HCT116 (cell line): ENCODE data around the gene CIAO2A. TPM values are rescaled to one million over a fixed set of nuclear protein-coding genes. Genes with fewer than 3 reads are reported as not detected.

Source experiments
- ATAC-seq: fragments of 200-7000 bp; cut with Tn5 transposase; 2 replicates; pipeline ENCODE4 v1.9.1; 2020; ENCODE audit warnings: mild to moderate bottlenecking, moderate library complexity
- BruUV-seq: library from RNA; stranded (reverse); fragments of 400-500 nt; replicated peaks from 2 replicates; lab custom pipeline; 2021; lab: Mats Ljungman, UMichigan
- CTCF ChIA-PET: fragments of 300-600 bp; sonication (Branson Sonifier 250); formaldehyde crosslinking; loops from one replicate; lab custom pipeline; 2021; ENCODE audit warnings: antibody characterized with exemption; lab: Charles Lee
- POLR2A ChIA-PET: fragments of 300-600, 350-600 bp; sonication (Branson Sonifier 250); formaldehyde crosslinking; loops from one replicate; lab custom pipeline; 2021; ENCODE audit warnings: antibody characterized with exemption; lab: Charles Lee
- RAD21 ChIA-PET, 2 experiments: fragments of 300-600 bp; sonication (Branson Sonifier 250); formaldehyde crosslinking; loops; one replicate each; lab custom pipeline; 2023; ENCODE audit warnings: low total read pairs in 2 of 2; ENCODE audit not compliant: uncharacterized antibody in 2 of 2, unreplicated experiment in 2 of 2, low non-redundant PET in 1 of 2; lab: Charles Lee
- DNase-seq: peaks from one replicate; pipeline ENCODE4 v3.0.0-alpha.2; 2010; ENCODE audit warnings: low read depth, low spot score
- H2AFZ ChIP-seq: fragments of 200-600 bp; shearing (Covaris generic), sonication (generic); 2 replicates; pipeline ENCODE4 v1.6.1; 2017; ENCODE audit warnings: low read depth, mixed run types, mixed read lengths, antibody characterized with exemption, low read length; ENCODE audit not compliant: poor library complexity, severe bottlenecking
- H3K27ac ChIP-seq: 2 replicates; pipeline ENCODE4 v1.5.1; 2012; ENCODE audit warnings: low read depth, low read length
- H3K27me3 ChIP-seq: fragments of 200-600 bp; sonication (generic); 2 replicates; pipeline ENCODE4 v1.6.1; 2016; ENCODE audit warnings: mixed run types, low read length, mixed read lengths; ENCODE audit not compliant: insufficient read depth
- H3K36me3 ChIP-seq, 2 experiments: fragments of 200-500 bp in 1 of 2; fragments of 200-600 bp in 1 of 2; sonication (Bioruptor generic) in 1 of 2; sonication (generic) in 1 of 2; 2 replicates each; pipeline versions ENCODE4 v1.5.1 to v1.6.1; 2014 to 2016; ENCODE audit warnings: low read length in 2 of 2, inconsistent platforms in 1 of 2, mixed read lengths in 1 of 2, mixed run types in 1 of 2; ENCODE audit not compliant: insufficient read depth in 2 of 2, control insufficient read depth in 1 of 2
- H3K4me1 ChIP-seq, 2 experiments: fragments of 200-600 bp in 1 of 2; sonication (generic) in 1 of 2; 2 replicates each; pipeline versions ENCODE4 v1.5.1 to v1.6.1; 2012 to 2017; ENCODE audit warnings: low read length in 2 of 2, inconsistent platforms in 1 of 2, mild to moderate bottlenecking in 1 of 2, mixed read lengths in 1 of 2, mixed run types in 1 of 2, moderate library complexity in 1 of 2; ENCODE audit not compliant: insufficient read depth in 2 of 2, control insufficient read depth in 1 of 2
- H3K4me2 ChIP-seq: fragments of 200-600 bp; sonication (generic); 2 replicates; pipeline ENCODE4 v1.6.1; 2017; ENCODE audit warnings: mixed run types, low read length, mixed read lengths
- H3K4me3 ChIP-seq, 2 experiments: fragments of 200-600 bp in 1 of 2; sonication (generic) in 1 of 2; replicated peaks in 1 of 2; 2 replicates each; pipeline ENCODE4 v1.5.1; 2011 to 2016; ENCODE audit warnings: low read length in 2 of 2, control low read depth in 1 of 2, low read depth in 1 of 2, mild to moderate bottlenecking in 1 of 2, mixed read lengths in 1 of 2, mixed run types in 1 of 2
- H3K79me2 ChIP-seq: fragments of 200-600 bp; sonication (generic); 2 replicates; pipeline ENCODE4 v1.6.1; 2017; ENCODE audit warnings: mild to moderate bottlenecking, mixed run types, low read length, moderate library complexity, mixed read lengths; ENCODE audit not compliant: insufficient read depth
- H3K9ac ChIP-seq: fragments of 200-600 bp; sonication (generic); 2 replicates; pipeline ENCODE4 v1.6.1; 2016; ENCODE audit warnings: low read length, mixed read lengths
- H3K9me2 ChIP-seq: fragments of 200-600 bp; sonication (generic), shearing (Covaris generic); 2 replicates; pipeline ENCODE4 v1.6.1; 2017; ENCODE audit warnings: mixed run types, mild to moderate bottlenecking, moderate library complexity; ENCODE audit not compliant: insufficient read depth
- H3K9me3 ChIP-seq, 2 experiments: fragments of 200-500 bp in 1 of 2; fragments of 200-600 bp in 1 of 2; sonication (Bioruptor generic) in 1 of 2; sonication (generic) in 1 of 2; 2 replicates each; pipeline ENCODE4 v1.6.1; 2014 to 2017; ENCODE audit warnings: low read length in 2 of 2, mixed read lengths in 2 of 2, inconsistent platforms in 1 of 2, low read depth in 1 of 2, mild to moderate bottlenecking in 1 of 2, mixed run types in 1 of 2, moderate library complexity in 1 of 2; ENCODE audit not compliant: control insufficient read depth in 1 of 2, insufficient read depth in 1 of 2
- H4K20me1 ChIP-seq: fragments of 200-600 bp; sonication (generic), shearing (Covaris generic); 2 replicates; pipeline ENCODE4 v1.6.1; 2017; ENCODE audit warnings: mixed run types, mild to moderate bottlenecking, moderate library complexity; ENCODE audit not compliant: insufficient read depth
- CBX3 ChIP-seq: IDR thresholded peaks from 2 replicates; pipeline ENCODE4 v1.6.1; 2012; ENCODE audit warnings: low read depth
- EGR1 ChIP-seq: IDR thresholded peaks from 2 replicates; pipeline ENCODE4 v1.6.1; 2012; ENCODE audit warnings: low read depth
- MAX ChIP-seq: IDR thresholded peaks from 2 replicates; pipeline ENCODE4 v1.6.1; 2012
- POLR2A ChIP-seq: IDR thresholded peaks from 2 replicates; pipeline ENCODE4 v1.7.0; 2011; ENCODE audit warnings: borderline replicate concordance; ENCODE audit not compliant: insufficient read depth, insufficient read length; ENCODE audit errors: extremely low read depth
- POLR2AphosphoS5 ChIP-seq: IDR thresholded peaks from 2 replicates; pipeline ENCODE4 v1.6.1; 2011; ENCODE audit warnings: mild to moderate bottlenecking, low read depth, low read length, moderate library complexity
- RAD21 ChIP-seq: IDR thresholded peaks from 2 replicates; pipeline ENCODE4 v1.6.1; 2012; ENCODE audit warnings: low read depth, mild to moderate bottlenecking
- REST ChIP-seq: IDR thresholded peaks from 2 replicates; pipeline ENCODE4 v1.6.1; 2012; ENCODE audit warnings: low read depth
- SIN3A ChIP-seq: IDR thresholded peaks from 2 replicates; pipeline ENCODE4 v1.6.1; 2012; ENCODE audit warnings: low read depth
- SRF ChIP-seq: IDR thresholded peaks from 2 replicates; pipeline ENCODE4 v1.6.1; 2012; ENCODE audit warnings: low read depth
- TCF7L2 ChIP-seq: IDR thresholded peaks from 2 replicates; pipeline ENCODE4 v1.7.0; 2011; ENCODE audit warnings: borderline replicate concordance, inconsistent platforms; ENCODE audit not compliant: insufficient read depth, insufficient read length; ENCODE audit errors: extremely low read depth
- intact Hi-C: fragments of 100-400 bp; cut with micrococcal nuclease; formaldehyde crosslinking; loops from 2 replicates; pipeline ENCODE4 v1.10.0; 2022
- total RNA-seq: library from RNA; stranded (reverse); gene quantifications from one replicate; pipeline ENCODE4 v1.2.1, GENCODE V29; 2021; ENCODE audit not compliant: unreplicated experiment

Gene CIAO2A
- total RNA-seq, 1 experiment from 2014 or later = 69.3 TPM

DNA sequence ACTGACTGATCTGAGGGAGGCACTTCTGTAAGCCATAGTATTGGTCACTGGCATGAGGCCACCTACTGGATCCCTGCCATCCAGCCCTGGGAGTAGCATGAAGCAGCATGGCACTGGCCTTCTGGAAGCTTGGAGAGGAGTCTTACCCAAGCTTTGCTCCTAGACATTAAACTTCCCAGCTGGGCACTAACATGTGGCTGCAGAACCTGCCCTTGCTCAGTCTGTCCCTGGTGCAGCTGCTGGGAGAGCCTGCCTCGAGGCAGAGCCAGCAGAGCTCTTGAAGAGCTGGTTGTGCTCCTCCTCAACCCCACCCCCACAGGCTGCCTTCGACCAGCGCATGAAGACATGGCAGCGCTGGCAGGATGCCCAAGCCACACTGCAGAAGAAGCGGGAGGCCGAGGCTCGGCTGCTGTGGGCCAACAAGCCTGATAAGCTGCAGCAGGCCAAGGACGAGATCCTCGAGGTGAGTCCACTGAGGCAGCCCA, 40.7 kb upstream of the CIAO2A start:
- POLR2A ChIA-PET = no interaction called here
- H3K27ac ChIP-seq = no peak overlapping the region
- RAD21 ChIA-PET = no interaction called here
- H3K4me1 ChIP-seq = no peaks in the 10 kb centered on the region
- no peaks in the 10 kb centered on the region for H3K27me3 ChIP-seq
- CTCF ChIA-PET = interaction anchor here (1.2 kb wide), 1 partner anchor 19 kb away, joined by 3 read pairs; no protein-coding TSS in a partner anchor
- H3K4me3 ChIP-seq = no peak overlapping the region
- no TSS peak for BruUV-seq
- H3K4me2 ChIP-seq = no peak overlapping the region
- TF ChIP-seq SIN3A (no peak), POLR2AphosphoS5 (no peak), EGR1 (no peak), REST (no peak), POLR2A (no peak), CBX3 (no peak), MAX (no peak), SRF (no peak), RAD21 (no peak), TCF7L2 (no peak)
- intact Hi-C loops = no loop called here
- no peaks in the 10 kb centered on the region for H3K9me2 ChIP-seq
- H4K20me1 ChIP-seq = no peaks in the 10 kb centered on the region
- ATAC-seq (no peak), DNase-seq (no peak)
- H3K9ac ChIP-seq = no peak overlapping the region
- H3K79me2 ChIP-seq = no peaks in the 10 kb centered on the region
- peaks cover 46 to 61% of the 10 kb centered on the region in 2 experiments for H3K36me3 ChIP-seq
- H2AFZ ChIP-seq = no peak overlapping the region
- H3K9me3 ChIP-seq = no peaks in the 10 kb centered on the region
